Fibroblast of pulmonary artery (primary cell): ENCODE results near the gene SRRM4.
A peak's percentile ranks its signal among the peaks of the same experiment; 100 is the strongest.

Source experiments
- DNase-seq: peaks from one replicate; pipeline ENCODE4 v3.0.0-alpha.2; 2010; ENCODE audit warnings: low read depth
- H3K4me3 ChIP-seq: replicated peaks from 2 replicates; pipeline ENCODE4 v1.5.1; 2011; ENCODE audit warnings: low read depth, mild to moderate bottlenecking, control low read depth, low read length, moderate library complexity
- CTCF ChIP-seq: IDR thresholded peaks from 2 replicates; pipeline ENCODE4 v1.5.1; 2011; ENCODE audit warnings: mild to moderate bottlenecking, control low read depth, low read length, inconsistent platforms; ENCODE audit errors: missing control alignments

The SRRM4 gene

GRCh38 chr12:119171691-119172425, 190.5 kb downstream of the SRRM4 start:
- no peak overlapping the region for H3K4me3 ChIP-seq
- no peak for DNase-seq
- TF ChIP-seq CTCF = no peak

DNA sequence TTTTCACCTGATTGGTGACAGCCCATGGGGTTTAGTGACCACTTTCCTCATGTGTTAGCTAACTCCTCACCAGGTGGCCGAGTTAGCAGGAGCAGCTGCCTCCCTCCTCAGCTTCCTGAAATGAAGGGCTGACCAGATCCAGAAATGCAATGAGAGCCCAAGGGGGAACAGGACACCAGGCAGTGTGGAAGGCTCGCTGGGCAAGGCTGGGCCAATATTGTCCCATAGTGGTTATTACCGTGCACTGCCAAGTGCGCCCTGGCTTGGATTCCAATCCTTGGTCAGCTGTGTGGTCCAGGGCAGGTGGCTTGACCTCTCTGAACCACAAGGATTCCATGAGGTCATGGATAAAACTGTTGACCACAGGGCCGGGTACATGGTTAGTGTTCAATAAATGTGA, 193.7 kb downstream of the SRRM4 start:
- H3K4me3 ChIP-seq = no peak overlapping the region
- no peak for DNase-seq
- no peak for TF ChIP-seq CTCF

DNA sequence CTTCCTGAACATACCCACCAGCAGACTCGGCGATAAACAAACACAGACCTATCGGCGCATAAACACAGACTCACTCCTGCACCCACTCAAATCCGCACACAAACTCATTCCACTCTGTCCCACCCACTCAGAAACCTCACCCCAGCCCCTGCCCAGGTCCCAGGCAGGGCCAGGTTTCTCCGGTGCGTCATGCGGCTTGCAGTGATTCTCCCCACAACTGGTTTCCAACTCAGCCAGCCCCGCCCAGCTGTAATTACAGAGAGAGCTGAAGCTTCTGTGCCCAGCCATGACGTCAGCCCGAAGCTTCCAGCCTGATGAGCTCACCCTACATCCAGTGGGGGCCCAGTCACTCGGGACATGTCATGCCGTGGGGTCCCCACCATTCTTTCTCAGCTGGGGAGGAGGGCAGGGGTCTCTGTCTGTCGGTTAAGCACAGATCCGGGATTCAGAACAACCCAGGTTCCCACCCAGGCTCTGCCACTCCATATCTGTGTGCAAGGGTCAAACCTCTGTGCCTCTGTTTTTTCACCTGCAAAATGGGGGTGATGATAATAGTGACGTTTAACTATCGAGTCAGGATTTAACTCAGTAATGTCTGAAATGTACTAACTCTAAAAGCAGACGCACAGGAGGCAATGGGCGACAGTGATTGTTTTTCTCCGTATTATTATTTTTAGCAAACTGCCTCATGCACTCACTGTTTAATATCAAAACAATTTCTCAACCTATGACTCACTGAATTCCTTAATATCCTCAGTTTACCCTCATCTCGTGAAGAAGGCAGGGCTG, 195.1 kb downstream of the SRRM4 start:
- no peak for TF ChIP-seq CTCF
- peak overlapping the region; percentile 45 for H3K4me3 ChIP-seq
- DNase-seq = peak; percentile 90

DNA sequence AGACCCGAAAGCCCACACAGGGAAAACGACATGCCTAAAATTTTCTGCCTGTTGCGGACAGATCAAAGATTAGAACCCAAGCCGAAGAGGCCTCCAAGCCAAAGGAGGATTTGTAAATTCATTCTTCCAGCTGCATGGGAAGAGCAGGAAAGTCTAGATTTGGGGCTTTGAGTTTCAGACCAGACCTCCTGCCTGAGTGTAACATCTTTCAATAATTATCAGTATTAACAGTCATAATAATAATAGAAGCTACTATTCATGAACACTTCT, 195.7 kb downstream of the SRRM4 start:
- DNase-seq = no peak
- no peak for TF ChIP-seq CTCF
- H3K4me3 ChIP-seq = no peak overlapping the region

GRCh38 chr12:119177724-119178380, 196.5 kb downstream of the SRRM4 start:
- no peak for TF ChIP-seq CTCF

DNA sequence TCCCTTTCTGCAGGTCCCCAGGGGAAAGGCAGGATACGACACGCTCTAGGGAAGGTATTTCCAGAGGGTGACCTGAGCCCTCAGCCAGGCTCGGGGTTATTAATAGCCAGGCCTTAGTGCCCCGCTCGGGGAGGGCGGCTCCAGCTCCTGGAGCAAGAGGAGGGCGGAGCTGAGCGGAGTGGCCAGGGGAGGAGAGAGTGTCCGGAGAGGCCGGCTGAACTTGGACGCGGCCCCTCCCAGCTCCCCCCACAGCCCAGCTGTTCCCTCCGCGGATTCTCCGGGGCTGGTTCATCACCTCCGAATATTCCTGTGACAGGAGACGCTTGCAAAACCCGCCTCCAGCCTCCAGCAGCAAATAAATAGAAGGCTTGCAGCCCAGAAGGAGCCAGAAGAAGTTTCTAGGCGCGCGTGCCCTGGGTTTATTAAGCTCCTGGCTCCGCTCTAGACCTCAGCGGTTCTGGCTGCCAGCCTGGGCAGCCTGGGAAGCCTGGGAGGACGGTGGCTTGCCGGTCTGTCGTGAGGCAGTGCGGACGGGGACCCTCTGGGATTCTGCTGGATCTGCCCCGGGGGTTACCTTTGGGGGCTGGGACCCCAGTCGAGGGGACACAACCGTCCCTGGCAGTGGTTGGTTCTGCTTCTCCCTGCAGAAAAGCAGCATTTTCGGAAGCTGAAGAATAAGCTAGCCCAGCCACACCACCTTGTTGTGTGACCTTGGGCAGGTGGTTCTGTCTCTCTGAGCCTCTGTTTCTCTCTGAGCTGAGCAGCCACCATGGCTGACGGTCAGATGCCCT, 197.4 kb downstream of the SRRM4 start, which contains the start of gene HSPB8:
Gene HSPB8, plus strand, starts transcription at position 388 of the 791 bp plus-strand sequence. Its CDS starts 382 bp downstream, at position 770.
- no peak for TF ChIP-seq CTCF
- DNase-seq = peak; percentile 95
- H3K4me3 ChIP-seq = peak within 1 kb of the TSS; percentile 67

More at GRCh38 chr12:119177724-119178380, 196.5 kb downstream of the SRRM4 start:
- no peak for DNase-seq
- H3K4me3 ChIP-seq = no peak overlapping the region
